Fibroblast of villous mesenchyme (primary cell): Measurements from ENCODE around the gene USP10. TPM values are rescaled to one million over a fixed set of nuclear protein-coding genes. Genes with fewer than 3 reads are reported as not detected.
A peak's percentile ranks its signal among the peaks of the same experiment; 100 is the strongest.

Experiments
- DNase-seq: peaks from one replicate; pipeline ENCODE4 v3.0.0-alpha.2; 2010; ENCODE audit warnings: low read depth
- H3K4me3 ChIP-seq: 2 replicates; pipeline ENCODE4 v1.5.1; 2011; ENCODE audit warnings: low read depth, mild to moderate bottlenecking, low read length
- CTCF ChIP-seq: IDR thresholded peaks from 2 replicates; pipeline ENCODE4 v1.5.1; 2012; ENCODE audit warnings: low read depth, mild to moderate bottlenecking, low read length; ENCODE audit not compliant: insufficient read depth
- total RNA-seq: library from RNA; depleted of rRNA; stranded (reverse); fragments of >200 nt; gene quantifications from 2 replicates; pipeline ENCODE4 v1.2.3, GENCODE V29; 2012

Gene USP10
- total RNA-seq, 1 donor: 65.2 TPM

GRCh38 chr16:84732674-84733352 is 33.0 kb downstream of the USP10 start:
- TF ChIP-seq CTCF: no peak
- no peak overlapping the region for H3K4me3 ChIP-seq
- no peak for DNase-seq

- no peak for TF ChIP-seq CTCF
- H3K4me3 ChIP-seq: no peak overlapping the region
- DNase-seq: no peak
Observed at GRCh38 chr16:84735849-84736586, 36.2 kb downstream of the USP10 start.

- no peak overlapping the region for H3K4me3 ChIP-seq
- no peak for TF ChIP-seq CTCF
- DNase-seq: no peak
Observed at GRCh38 chr16:84737192-84738011, 37.6 kb downstream of the USP10 start.

- no peak overlapping the region for H3K4me3 ChIP-seq
- peak; percentile 94 for TF ChIP-seq CTCF
- DNase-seq: peak; percentile 85
Observed at GRCh38 chr16:84738255-84739038, 38.6 kb downstream of the USP10 start.

GRCh38 chr16:84739349-84740124 is 39.7 kb downstream of the USP10 start:
- TF ChIP-seq CTCF: no peak
- DNase-seq: peak; percentile 96
- no peak overlapping the region for H3K4me3 ChIP-seq
